Measurements from ENCODE around the gene DHX16. TPM values are rescaled to one million over a fixed set of nuclear protein-coding genes. Genes with fewer than 3 reads are reported as not detected.

DHX16 gene
- total RNA-seq, 2 donors from 2014 or later: 27.4 to 40.0 TPM

- Mint-ChIP-seq H3K9me3 (no peaks in the 10 kb centered on the region), H3K4me1 (peaks cover 13% of the 10 kb centered on the region), H3K36me3 (ENCODE audit: low read depth) (peaks cover 97% of the 10 kb centered on the region), H3K4me3 (no peak overlapping the region), H3K27ac (no peak overlapping the region), H3K27me3 (no peaks in the 10 kb centered on the region)
- no peak for ATAC-seq (replicated peaks)
These were observed 36.5 kb upstream of the DHX16 start for GRCh38 chr6:30709101-30709868.

GRCh38 chr6:30707281-30707850, 34.6 kb upstream of the DHX16 start:
- Mint-ChIP-seq H3K27me3 (no peaks in the 10 kb centered on the region), H3K9me3 (no peaks in the 10 kb centered on the region), H3K27ac (no peak overlapping the region), H3K36me3 (ENCODE audit: low read depth) (peaks cover 97% of the 10 kb centered on the region), H3K4me1 (peaks cover 13% of the 10 kb centered on the region), H3K4me3 (no peak overlapping the region)
- no peak for ATAC-seq (replicated peaks)

GRCh38 chr6:30705620-30706019, 32.8 kb upstream of the DHX16 start:
- Mint-ChIP-seq H3K27ac (no peak overlapping the region), H3K27me3 (no peaks in the 10 kb centered on the region), H3K36me3 (ENCODE audit: low read depth) (peaks cover 92% of the 10 kb centered on the region), H3K4me3 (no peak overlapping the region), H3K4me1 (peaks cover 7% of the 10 kb centered on the region), H3K9me3 (no peaks in the 10 kb centered on the region)
- no peak for ATAC-seq (replicated peaks)

- Mint-ChIP-seq H3K27ac (peak overlapping the region; percentile 66), H3K36me3 (ENCODE audit: low read depth) (peaks cover 95% of the 10 kb centered on the region), H3K27me3 (no peaks in the 10 kb centered on the region), H3K4me1 (peaks cover 7% of the 10 kb centered on the region), H3K9me3 (no peaks in the 10 kb centered on the region), H3K4me3 (no peak overlapping the region)
- ATAC-seq (replicated peaks): no peak
These were observed 31.0 kb upstream of the DHX16 start for GRCh38 chr6:30703821-30704220.

- no peaks in the 10 kb centered on the region for H3K9me3 Mint-ChIP-seq
- H3K27ac Mint-ChIP-seq: no peak overlapping the region
- H3K27me3 Mint-ChIP-seq: no peaks in the 10 kb centered on the region
- ATAC-seq (replicated peaks): no peak
- peaks cover 88% of the 10 kb centered on the region for H3K36me3 Mint-ChIP-seq (ENCODE audit: low read depth)
- peaks cover 7% of the 10 kb centered on the region for H3K4me1 Mint-ChIP-seq
- no peak overlapping the region for H3K4me3 Mint-ChIP-seq
These were observed 30.2 kb upstream of the DHX16 start for GRCh38 chr6:30703011-30703410.

- ATAC-seq (replicated peaks): no peak
- Mint-ChIP-seq H3K27me3 (no peaks in the 10 kb centered on the region), H3K4me1 (peaks cover 4% of the 10 kb centered on the region), H3K9me3 (no peaks in the 10 kb centered on the region), H3K27ac (no peak overlapping the region), H3K36me3 (ENCODE audit: low read depth) (peaks cover 61% of the 10 kb centered on the region), H3K4me3 (no peak overlapping the region)
These were observed 27.5 kb upstream of the DHX16 start for GRCh38 chr6:30700340-30700739.

GRCh38 chr6:30696432-30696831, 23.6 kb upstream of the DHX16 start:
- ATAC-seq (replicated peaks): no peak
- Mint-ChIP-seq H3K4me1 (no peaks in the 10 kb centered on the region), H3K4me3 (no peak overlapping the region), H3K36me3 (ENCODE audit: low read depth) (peaks cover 24% of the 10 kb centered on the region), H3K27me3 (no peaks in the 10 kb centered on the region), H3K27ac (no peak overlapping the region), H3K9me3 (no peaks in the 10 kb centered on the region)

- peaks cover 23% of the 10 kb centered on the region for H3K4me1 Mint-ChIP-seq
- no peaks in the 10 kb centered on the region for H3K27me3 Mint-ChIP-seq
- H3K36me3 Mint-ChIP-seq (ENCODE audit: low read depth): peaks cover 30% of the 10 kb centered on the region
- peak overlapping the region; percentile 98 for H3K4me3 Mint-ChIP-seq
- no peaks in the 10 kb centered on the region for H3K9me3 Mint-ChIP-seq
- peak overlapping the region; percentile 97 for H3K27ac Mint-ChIP-seq
- no peak for ATAC-seq (replicated peaks)
These were observed 18.5 kb upstream of the DHX16 start for GRCh38 chr6:30691208-30691847.

- ATAC-seq (replicated peaks): peak; percentile 55
- no peaks in the 10 kb centered on the region for H3K27me3 Mint-ChIP-seq
- peaks cover 23% of the 10 kb centered on the region for H3K4me1 Mint-ChIP-seq
- peaks cover 37% of the 10 kb centered on the region for H3K36me3 Mint-ChIP-seq (ENCODE audit: low read depth)
- H3K27ac Mint-ChIP-seq: peak within 1 kb of the TSS; percentile 97
- H3K4me3 Mint-ChIP-seq: peak within 1 kb of the TSS; percentile 98
- no peaks in the 10 kb centered on the region for H3K9me3 Mint-ChIP-seq
These were observed 17.8 kb upstream of the DHX16 start, which contains the start of gene NRM for GRCh38 chr6:30690403-30691207. Gene NRM, minus strand, starts transcription at chr6:30690984. Its CDS starts 10 bp downstream, at chr6:30690974.

- no peak for ATAC-seq (replicated peaks)
- peaks cover 44% of the 10 kb centered on the region for H3K36me3 Mint-ChIP-seq (ENCODE audit: low read depth)
- no peaks in the 10 kb centered on the region for H3K9me3 Mint-ChIP-seq
- H3K4me1 Mint-ChIP-seq: peaks cover 23% of the 10 kb centered on the region
- no peaks in the 10 kb centered on the region for H3K27me3 Mint-ChIP-seq
- peak overlapping the region; percentile 97 for H3K27ac Mint-ChIP-seq
- H3K4me3 Mint-ChIP-seq: peak overlapping the region; percentile 98
These were observed 17.2 kb upstream of the DHX16 start for GRCh38 chr6:30689985-30690384.

- H3K36me3 Mint-ChIP-seq (ENCODE audit: low read depth): peaks cover 51% of the 10 kb centered on the region
- peaks cover 23% of the 10 kb centered on the region for H3K4me1 Mint-ChIP-seq
- no peak for ATAC-seq (replicated peaks)
- H3K9me3 Mint-ChIP-seq: no peaks in the 10 kb centered on the region
- H3K4me3 Mint-ChIP-seq: peak overlapping the region; percentile 98
- H3K27me3 Mint-ChIP-seq: no peaks in the 10 kb centered on the region
- H3K27ac Mint-ChIP-seq: peak overlapping the region; percentile 97
These were observed 16.4 kb upstream of the DHX16 start for GRCh38 chr6:30689022-30689865.

GRCh38 chr6:30688569-30688968, 15.8 kb upstream of the DHX16 start:
- Mint-ChIP-seq H3K4me3 (peak overlapping the region; percentile 98), H3K36me3 (ENCODE audit: low read depth) (peaks cover 58% of the 10 kb centered on the region), H3K27ac (peak overlapping the region; percentile 97), H3K9me3 (no peaks in the 10 kb centered on the region), H3K27me3 (no peaks in the 10 kb centered on the region), H3K4me1 (peaks cover 23% of the 10 kb centered on the region)
- ATAC-seq (replicated peaks): no peak

GRCh38 chr6:30687659-30688431, 15.0 kb upstream of the DHX16 start:
- peaks cover 23% of the 10 kb centered on the region for H3K4me1 Mint-ChIP-seq
- no peaks in the 10 kb centered on the region for H3K9me3 Mint-ChIP-seq
- no peak for ATAC-seq (replicated peaks)
- peak overlapping the region; percentile 97 for H3K27ac Mint-ChIP-seq
- H3K4me3 Mint-ChIP-seq: peak overlapping the region; percentile 98
- no peaks in the 10 kb centered on the region for H3K27me3 Mint-ChIP-seq
- peaks cover 65% of the 10 kb centered on the region for H3K36me3 Mint-ChIP-seq (ENCODE audit: low read depth)

Measured in activated T-helper 17 cell treated with anti-CD3 and anti-CD28 coated beads, Interleukin-2, amount 50 U/mL, for 72 hours (primary cell).